K562 (cell line): ENCODE measurements around the gene NPFFR1. TPM values are rescaled to one million over a fixed set of nuclear protein-coding genes. Genes with fewer than 3 reads are reported as not detected.

Experiments
- FOXK1 ChIP-seq: sonication (generic); formaldehyde crosslinking; IDR thresholded peaks from 2 replicates; pipeline ENCODE4 v1.8.0; 2022; ENCODE audit warnings: missing genetic modification reagents, mild to moderate bottlenecking, borderline replicate concordance
- HDAC3 ChIP-seq: fragments of 450-650 bp; IDR thresholded peaks from 2 replicates; pipeline ENCODE4 v1.6.1; 2018; ENCODE audit warnings: borderline replicate concordance, mild to moderate bottlenecking, moderate library complexity; ENCODE audit not compliant: partially characterized antibody
- HNRNPLL ChIP-seq: fragments of 200-400 bp; formaldehyde crosslinking; IDR thresholded peaks from 2 replicates; pipeline ENCODE4 v1.6.1; 2017; ENCODE audit warnings: low read length, low read depth, mild to moderate bottlenecking; ENCODE audit not compliant: poor library complexity, severe bottlenecking
- ILF3 ChIP-seq: fragments of 450-650 bp; IDR thresholded peaks from 2 replicates; pipeline ENCODE4 v1.6.1; 2018; ENCODE audit warnings: antibody characterized with exemption, mild to moderate bottlenecking, moderate library complexity, borderline replicate concordance
- IRF2 ChIP-seq: sonication (generic); formaldehyde crosslinking; IDR thresholded peaks from 2 replicates; pipeline ENCODE4 v1.8.1; 2022; ENCODE audit warnings: mild to moderate bottlenecking, missing genetic modification reagents
- KDM2B ChIP-seq: fragments of 250-450 bp; sonication (Bioruptor Pico); IDR thresholded peaks from 2 replicates; pipeline ENCODE4 v1.8.0; 2021; ENCODE audit warnings: mild to moderate bottlenecking, moderate library complexity
- MAFK ChIP-seq: IDR thresholded peaks from 2 replicates; pipeline ENCODE4 v1.6.1; 2011; ENCODE audit warnings: low read length, improper control_type of control experiment
- MBD2 ChIP-seq: sonication (generic); IDR thresholded peaks from 2 replicates; pipeline ENCODE4 v1.6.1; 2016; ENCODE audit warnings: low read depth, borderline replicate concordance
- NELFE ChIP-seq: IDR thresholded peaks from 2 replicates; pipeline ENCODE4 v1.6.1; 2011; ENCODE audit warnings: mild to moderate bottlenecking; ENCODE audit not compliant: insufficient read depth, insufficient read length
- POLR2B ChIP-seq: fragments of 450-650 bp; IDR thresholded peaks from 2 replicates; pipeline ENCODE4 v1.6.1; 2018; ENCODE audit warnings: low read depth; ENCODE audit not compliant: partially characterized antibody
- SAFB2 ChIP-seq: fragments of 200-400 bp; formaldehyde crosslinking; IDR thresholded peaks from 2 replicates; pipeline ENCODE4 v1.6.1; 2018; ENCODE audit warnings: borderline replicate concordance, low read length, low read depth, moderate library complexity; ENCODE audit not compliant: severe bottlenecking
- SAP30 ChIP-seq: fragments of 200-600 bp; sonication (generic); IDR thresholded peaks from 2 replicates; pipeline ENCODE4 v1.6.1; 2012; ENCODE audit warnings: borderline replicate concordance, low read depth, mild to moderate bottlenecking, moderate library complexity, low read length, control low read depth, inconsistent platforms; ENCODE audit not compliant: insufficient read depth, poor library complexity, severe bottlenecking
- SIX5 ChIP-seq, 2 experiments: IDR thresholded peaks; 2 replicates each; pipeline ENCODE4 v1.6.1; 2011; ENCODE audit warnings: low read length in 2 of 2, borderline replicate concordance in 1 of 2, low read depth in 1 of 2, mild to moderate bottlenecking in 1 of 2, moderate library complexity in 1 of 2; ENCODE audit not compliant: insufficient read depth in 1 of 2
- TCF15 ChIP-seq: fragments of 250-450 bp; sonication (Bioruptor Pico); IDR thresholded peaks from 2 replicates; pipeline ENCODE4 v1.8.0; 2022; ENCODE audit warnings: moderate library complexity, mild to moderate bottlenecking, inconsistent platforms
- TRIM24 ChIP-seq, 2 experiments: fragments of 450-650 bp; IDR thresholded peaks; 2 replicates each; pipeline ENCODE4 v1.6.1; 2016
- U2AF1 ChIP-seq: fragments of 200-400 bp; formaldehyde crosslinking; optimal IDR thresholded peaks from 2 replicates; pipeline ENCODE3; 2017; ENCODE audit warnings: mild to moderate bottlenecking, low read depth, low read length, moderate library complexity
- ZNF121 ChIP-seq: sonication (generic); formaldehyde crosslinking; conservative IDR thresholded peaks from 2 replicates; pipeline ENCODE4 v1.8.0; 2022; ENCODE audit warnings: missing genetic modification reagents
- ZNF23 ChIP-seq: fragments of 250-450 bp; sonication (Bioruptor Pico); IDR thresholded peaks from 2 replicates; pipeline ENCODE4 v1.4.0; 2020; ENCODE audit warnings: mild to moderate bottlenecking
- ZNF347 ChIP-seq: fragments of 450-650 bp; formaldehyde crosslinking; IDR thresholded peaks from 2 replicates; pipeline ENCODE4 v1.4.0; 2020; ENCODE audit warnings: low read depth, mild to moderate bottlenecking, moderate library complexity
- polyA plus RNA-seq, 8 experiments: library from polyadenylated mRNA; depleted of rRNA in 4 of 8; stranded (reverse) in 5 of 8; unstranded in 3 of 8; fragments of >200 nt; fragmentation: Nextera tagmentation in 2 of 8; fragmentation: Illumina TruSeq in 1 of 8; extraction: Ambion mirVana in 2 of 8; extraction: Trizol in 1 of 8; gene quantifications; 2 replicates each; pipeline versions ENCODE4 v1.2.1 to v1.2.3, GENCODE V29; 2011 to 2014; ENCODE audit warnings: inconsistent platforms in 1 of 8, missing spikeins in 1 of 8
- total RNA-seq, 7 experiments: library from RNA; depleted of rRNA in 6 of 7; stranded (reverse); fragments of >200 nt in 6 of 7; fragmentation: Illumina TruSeq in 2 of 7; extraction: Trizol in 2 of 7; gene quantifications; 2 replicates each; pipeline versions ENCODE4 v1.2.1 to v1.2.3, GENCODE V29; 2011 to 2021; ENCODE audit warnings: low replicate concordance in 1 of 7

The NPFFR1 gene
- total and polyA plus RNA-seq, 9 of the 15 experiments (the other 6 are each of a cell fraction or from before 2014, with no cell fraction given): under 0.01 TPM; not detected in 8

GRCh38 chr10:70296406-70296899 lies 12.6 kb upstream of the NPFFR1 start (continued):
- TF ChIP-seq IRF2: no peak
- peak; percentile 31; the same call in 1 of the 2 replicates for TF ChIP-seq MAFK
- no peak for TF ChIP-seq ZNF121 (CRISPR knock-in tag)
- TF ChIP-seq MBD2: no peak
- TF ChIP-seq HNRNPLL: no peak
- TF ChIP-seq NELFE: no peak
- TF ChIP-seq ILF3: no peak
- TF ChIP-seq SAFB2: no peak
- no peak for TF ChIP-seq SIX5 (IDR thresholded peaks at IDR 0.05; ENCODE audit: borderline replicate concordance in 1 of 2, insufficient read depth in 1 of 2, low read depth in 1 of 2, low read length in 2 of 2)
- TF ChIP-seq HDAC3: no peak
- TF ChIP-seq TCF15 (CRISPR knock-in tag): no peak
- no peak for TF ChIP-seq ZNF347 (CRISPR knock-in tag)
- no peak for TF ChIP-seq KDM2B (CRISPR knock-in tag)
- 0 out of 4 replicates have a peak, but pooled peaks of 1 of the 2 experiments have one; percentile 37 for TF ChIP-seq TRIM24 (IDR thresholded peaks at IDR 0.05)
- TF ChIP-seq U2AF1: no peak
- no peak for TF ChIP-seq POLR2B
- TF ChIP-seq SAP30: no peak
- no peak for TF ChIP-seq FOXK1 (CRISPR knock-in tag)
- no peak for TF ChIP-seq ZNF23
